ENCODE measurements around the gene SMIM3. TPM values are rescaled to one million over a fixed set of nuclear protein-coding genes. Genes with fewer than 3 reads are reported as not detected.
"Not testable (repeated sequence)": the region's sequence is repeated elsewhere in the genome, so short reads cannot be mapped to it uniquely, and the experiment has no call there.

SMIM3 gene
- total and polyA plus RNA-seq, 2 of the 8 experiments (the other 6 are each of a cell fraction or from before 2014, with no cell fraction given), result 10.4 to 15.7 TPM

- TF ChIP-seq RBBP5 (IDR thresholded peaks at IDR 0.05; ENCODE audit: borderline replicate concordance, low read depth, low read length), result no peak
Measured at GRCh38 chr5:150791536-150791935, 13.0 kb downstream of the SMIM3 start (continued).

- 90% methylated on average over 2 of the region's 2 CpGs; no CpG with 5 or more reads in 1 of the 2 experiments for WGBS, 2 experiments (ENCODE audit: extremely low coverage in 1 of 2, insufficient coverage in 1 of 2, insufficient read length in 1 of 2, insufficient replicate concordance in 2 of 2, low coverage in 1 of 2, low lambda C conversion rate in 2 of 2, missing lambda C conversion rate in 1 of 2)
- H3K4me1 ChIP-seq (replicated peaks in 1 of 4; ENCODE audit: control insufficient read depth in 3 of 4, insufficient read depth in 4 of 4, low read length in 3 of 4); H2BK5ac ChIP-seq (ENCODE audit: low read depth, low read length); H4K20me1 ChIP-seq (replicated peaks in 1 of 2; ENCODE audit: control insufficient read depth in 1 of 2, insufficient read depth in 2 of 2, low read length in 2 of 2); H3K79me2 ChIP-seq (ENCODE audit: control insufficient read depth in 1 of 2, insufficient read depth in 2 of 2, low read length in 2 of 2); H2BK12ac ChIP-seq (ENCODE audit: low read depth, low read length); H3K23ac ChIP-seq (ENCODE audit: insufficient read length); H2AK5ac ChIP-seq (ENCODE audit: low read depth, low read length); H3K27me3 ChIP-seq (replicated peaks in 1 of 4; ENCODE audit: control insufficient read depth in 3 of 4, extremely low read depth in 1 of 4, insufficient read depth in 3 of 4, low read length in 3 of 4); H2BK20ac ChIP-seq (ENCODE audit: low read length); H3K23me2 ChIP-seq (ENCODE audit: low read depth, low read length); H4K91ac ChIP-seq (replicated peaks; ENCODE audit: insufficient read length, low read length); H3K56ac ChIP-seq (replicated peaks; ENCODE audit: insufficient read length, low read depth, low read length); H3K4ac ChIP-seq (replicated peaks; ENCODE audit: insufficient read length, low read depth, low read length); FAIRE-seq; H2BK15ac ChIP-seq (ENCODE audit: low read length); H3K14ac ChIP-seq (ENCODE audit: insufficient read length); H3K18ac ChIP-seq (ENCODE audit: extremely low read depth, low read length); H3K9me3 ChIP-seq (ENCODE audit: insufficient read depth in 2 of 2, low read depth in 1 of 2, low read length in 1 of 2); H4K5ac ChIP-seq (ENCODE audit: insufficient read length, low read depth, low read length); H4K8ac ChIP-seq (ENCODE audit: extremely low read depth, insufficient read depth, low read length); H3K4me3 ChIP-seq (ENCODE audit: extremely low read depth in 1 of 4, insufficient read depth in 2 of 4, low read depth in 3 of 4, low read length in 4 of 4); H3K79me1 ChIP-seq (ENCODE audit: low read depth, low read length); H2BK120ac ChIP-seq (replicated peaks; ENCODE audit: low read depth, low read length); POLR2A ChIA-PET (ENCODE audit: partially characterized antibody); H2AFZ ChIP-seq (ENCODE audit: low read length); H3K4me2 ChIP-seq (ENCODE audit: insufficient read depth in 1 of 2, low read depth in 2 of 2, low read length in 2 of 2); H3K36me3 ChIP-seq (ENCODE audit: control insufficient read depth in 2 of 4, insufficient read depth in 4 of 4, low read length in 3 of 4); DNase-seq (ENCODE audit: low read depth in 1 of 2, low spot score in 2 of 2); H3K27ac ChIP-seq (ENCODE audit: low read depth, low read length); H3K9ac ChIP-seq (replicated peaks in 1 of 4; ENCODE audit: extremely low read depth in 1 of 4, low read depth in 3 of 4, low read length in 3 of 4): not testable (repeated sequence)
- CTCF ChIA-PET (ENCODE audit: partially characterized antibody), result interaction anchor here (1.8 kb wide), 1 partner anchor 11 kb away, joined by 4 read pairs; no protein-coding TSS in a partner anchor
Measured at GRCh38 chr5:150793423-150793888, 14.9 kb downstream of the SMIM3 start.
